Measurements from ENCODE around the gene CADM1.

DNA sequence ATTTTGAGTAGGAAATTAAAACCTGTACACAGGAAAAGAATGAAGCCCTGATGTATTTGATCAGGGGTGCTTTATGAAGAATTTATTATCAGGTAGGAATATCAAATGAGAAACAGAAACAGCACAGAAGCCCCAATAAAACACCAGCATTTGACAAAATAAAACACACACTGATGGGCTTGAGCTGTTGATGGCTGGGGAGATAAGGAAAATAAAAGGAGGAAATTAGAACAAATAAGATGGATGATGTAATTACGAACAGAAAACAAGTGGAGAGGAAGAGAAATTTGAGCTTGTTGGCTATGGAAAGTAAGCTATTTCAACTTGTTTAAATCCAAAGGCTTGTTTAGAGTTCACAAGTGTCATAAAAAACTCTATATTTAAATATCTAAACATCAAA, 213.7 kb downstream of the CADM1 start:
- TF ChIP-seq, protein P1, sequence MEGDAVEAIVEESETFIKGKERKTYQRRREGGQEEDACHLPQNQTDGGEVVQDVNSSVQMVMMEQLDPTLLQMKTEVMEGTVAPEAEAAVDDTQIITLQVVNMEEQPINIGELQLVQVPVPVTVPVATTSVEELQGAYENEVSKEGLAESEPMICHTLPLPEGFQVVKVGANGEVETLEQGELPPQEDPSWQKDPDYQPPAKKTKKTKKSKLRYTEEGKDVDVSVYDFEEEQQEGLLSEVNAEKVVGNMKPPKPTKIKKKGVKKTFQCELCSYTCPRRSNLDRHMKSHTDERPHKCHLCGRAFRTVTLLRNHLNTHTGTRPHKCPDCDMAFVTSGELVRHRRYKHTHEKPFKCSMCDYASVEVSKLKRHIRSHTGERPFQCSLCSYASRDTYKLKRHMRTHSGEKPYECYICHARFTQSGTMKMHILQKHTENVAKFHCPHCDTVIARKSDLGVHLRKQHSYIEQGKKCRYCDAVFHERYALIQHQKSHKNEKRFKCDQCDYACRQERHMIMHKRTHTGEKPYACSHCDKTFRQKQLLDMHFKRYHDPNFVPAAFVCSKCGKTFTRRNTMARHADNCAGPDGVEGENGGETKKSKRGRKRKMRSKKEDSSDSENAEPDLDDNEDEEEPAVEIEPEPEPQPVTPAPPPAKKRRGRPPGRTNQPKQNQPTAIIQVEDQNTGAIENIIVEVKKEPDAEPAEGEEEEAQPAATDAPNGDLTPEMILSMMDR (conservative IDR thresholded peaks at IDR 0.05; ENCODE audit: low read length): no peak
- no peak for TF ChIP-seq EZH2phosphoT487 (IDR thresholded peaks at IDR 0.05; ENCODE audit: borderline replicate concordance, low read depth, low read length)
